ENCODE data around the gene SCYGR2. TPM values are rescaled to one million over a fixed set of nuclear protein-coding genes. Genes with fewer than 3 reads are reported as not detected.
A peak's percentile ranks its signal among the peaks of the same experiment; 100 is the strongest.

The SCYGR2 gene
- total RNA-seq, 2 donors from 2014 or later: not detected

DNA sequence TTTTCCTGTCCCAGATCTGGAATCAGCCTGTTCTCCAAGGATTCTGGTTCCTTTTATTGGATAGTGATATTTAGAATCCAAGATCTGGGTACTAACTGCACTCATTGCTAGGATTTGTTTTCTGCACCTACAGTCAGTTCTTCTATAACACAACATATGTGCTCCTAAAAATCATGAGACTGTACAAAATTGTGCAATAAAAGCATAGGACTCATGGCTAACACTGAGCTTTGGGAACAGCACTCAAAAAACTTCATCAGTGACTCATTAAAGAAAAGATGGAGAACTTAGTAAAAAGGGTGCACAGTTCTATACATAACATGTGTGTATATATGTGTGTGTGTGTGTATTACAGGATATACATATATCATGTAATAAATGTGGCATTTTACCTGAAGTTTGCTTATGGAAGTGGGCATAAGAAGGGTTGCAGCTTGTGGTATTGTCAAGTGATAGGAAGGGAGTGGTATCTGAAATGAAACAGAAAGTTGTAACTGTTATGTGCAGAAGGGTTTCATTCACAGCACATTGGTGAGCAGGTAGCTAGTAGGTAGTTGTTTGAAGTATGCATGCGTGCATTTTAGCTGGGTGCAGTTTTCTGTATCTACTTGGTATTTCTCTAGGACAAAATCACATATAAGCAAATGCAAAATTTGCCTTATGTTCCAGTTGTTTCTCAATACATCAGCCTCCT, 5.9 kb upstream of the SCYGR2 start:
- no peak overlapping the region for H3K4me3 Mint-ChIP-seq
- peaks cover 0 to 4% of the 10 kb centered on the region in 2 donors for H3K9me3 Mint-ChIP-seq
- no peak for ATAC-seq (replicated peaks in 1 of 2)
- no peaks in the 10 kb centered on the region for H3K36me3 Mint-ChIP-seq (ENCODE audit: insufficient read depth in 2 of 2)
- H3K4me1 Mint-ChIP-seq (ENCODE audit: low read depth): no peaks in the 10 kb centered on the region
- peaks cover 69% of the 10 kb centered on the region for H3K27me3 Mint-ChIP-seq (ENCODE audit: low read depth)
- no peak for DNase-seq
- no peak overlapping the region for H3K27ac Mint-ChIP-seq

DNA sequence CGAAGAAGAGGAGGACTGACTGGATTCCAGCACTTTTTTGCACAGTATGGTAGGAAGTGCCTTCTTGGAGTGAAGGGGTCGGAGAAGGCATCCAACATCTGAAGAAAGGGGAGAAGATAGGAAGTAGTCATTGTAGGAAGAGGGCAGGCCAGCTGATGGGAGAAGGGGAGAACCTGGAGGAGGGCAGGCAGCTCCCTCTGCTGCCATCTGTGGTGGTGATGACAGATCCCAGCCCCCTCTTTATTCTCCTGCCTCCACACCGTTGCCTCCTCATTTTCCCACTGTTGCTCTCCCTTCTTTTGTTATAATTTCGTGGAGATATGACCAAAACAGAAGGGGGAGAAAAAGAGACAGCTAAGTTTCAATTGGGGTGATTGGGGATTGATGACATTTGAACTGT, 2.9 kb upstream of the SCYGR2 start:
- peaks cover 40% of the 10 kb centered on the region for H3K27me3 Mint-ChIP-seq (ENCODE audit: low read depth)
- peaks cover 0 to 1% of the 10 kb centered on the region in 2 donors for H3K9me3 Mint-ChIP-seq
- DNase-seq: no peak
- H3K27ac Mint-ChIP-seq: no peak overlapping the region
- no peak overlapping the region for H3K4me3 Mint-ChIP-seq
- no peaks in the 10 kb centered on the region for H3K36me3 Mint-ChIP-seq (ENCODE audit: insufficient read depth in 2 of 2)
- ATAC-seq (replicated peaks in 1 of 2): no peak
- no peaks in the 10 kb centered on the region for H3K4me1 Mint-ChIP-seq (ENCODE audit: low read depth)

DNA sequence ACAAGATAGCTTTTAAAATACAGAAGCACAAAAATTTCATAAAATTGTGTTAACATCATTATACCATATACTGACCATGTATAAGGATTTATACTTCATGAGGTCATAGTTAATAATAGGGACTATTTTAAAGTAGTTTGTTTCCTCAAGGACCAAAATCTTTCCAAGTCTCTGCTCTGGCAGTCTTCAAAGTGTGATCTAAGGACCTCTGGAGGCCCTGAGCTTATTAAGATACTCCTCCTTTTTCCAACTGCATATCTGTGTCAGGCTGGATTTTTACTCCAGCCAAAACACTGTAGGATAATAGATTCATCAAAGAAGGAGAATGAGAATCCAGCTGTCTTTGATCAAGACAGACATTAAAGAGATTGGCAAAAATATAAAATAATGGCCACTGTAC, 1.7 kb upstream of the SCYGR2 start:
- no peaks in the 10 kb centered on the region for H3K36me3 Mint-ChIP-seq (ENCODE audit: insufficient read depth in 2 of 2)
- no peaks in the 10 kb centered on the region for H3K4me1 Mint-ChIP-seq (ENCODE audit: low read depth)
- DNase-seq (no peak), ATAC-seq (replicated peaks in 1 of 2) (no peak)
- no peak overlapping the region for H3K27ac Mint-ChIP-seq
- H3K4me3 Mint-ChIP-seq: no peak overlapping the region
- peaks cover 40% of the 10 kb centered on the region for H3K27me3 Mint-ChIP-seq (ENCODE audit: low read depth)
- no peaks in the 10 kb centered on the region for H3K9me3 Mint-ChIP-seq

DNA sequence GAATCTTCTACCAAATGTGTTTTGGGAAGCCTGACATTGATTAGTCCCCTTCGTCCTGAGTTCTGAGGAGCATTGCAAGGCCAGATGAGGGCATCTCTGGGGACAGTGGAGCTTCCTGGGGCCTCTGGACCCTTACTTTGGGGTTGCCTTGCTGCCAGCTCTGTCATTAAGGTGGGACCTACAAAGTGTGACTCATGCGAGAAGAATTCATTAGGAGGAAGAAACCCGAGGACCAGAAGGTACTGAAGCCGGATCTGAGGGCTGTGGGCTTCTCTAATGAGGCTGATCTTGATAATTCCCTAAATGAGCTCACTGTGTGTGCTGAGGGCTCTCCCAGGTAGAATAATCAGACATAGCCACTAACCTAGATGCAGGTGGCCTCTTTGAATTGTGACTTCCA, 695 bp upstream of the SCYGR2 start:
- ATAC-seq (replicated peaks in 1 of 2): no peak
- Mint-ChIP-seq H3K9me3 (no peaks in the 10 kb centered on the region), H3K4me1 (ENCODE audit: low read depth) (no peaks in the 10 kb centered on the region), H3K27ac (no peak overlapping the region), H3K4me3 (no peak overlapping the region), H3K36me3 (ENCODE audit: insufficient read depth in 2 of 2) (no peaks in the 10 kb centered on the region), H3K27me3 (ENCODE audit: low read depth) (peaks cover 44% of the 10 kb centered on the region)
- no peak for DNase-seq

DNA sequence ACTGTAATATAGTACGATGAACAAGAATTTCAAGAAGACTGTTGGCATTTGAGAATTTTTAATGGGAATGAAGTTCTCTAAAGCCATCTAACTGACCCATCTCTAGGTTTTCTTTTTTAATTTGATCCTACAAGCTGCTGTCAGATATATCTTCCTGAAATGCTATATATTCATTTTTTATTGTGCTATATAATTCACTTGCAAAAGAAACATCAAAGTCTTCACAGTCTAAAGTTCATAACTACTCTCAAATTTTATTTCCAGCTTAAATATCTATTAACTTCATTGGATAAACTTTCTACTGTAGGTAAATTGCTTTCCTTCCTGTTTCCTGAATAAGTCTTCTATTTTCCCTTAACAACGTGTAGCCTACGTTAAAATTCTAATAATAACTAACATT, 3.7 kb downstream of the SCYGR2 start:
- peaks cover 35% of the 10 kb centered on the region for H3K27me3 Mint-ChIP-seq (ENCODE audit: low read depth)
- no peaks in the 10 kb centered on the region for H3K36me3 Mint-ChIP-seq (ENCODE audit: insufficient read depth in 2 of 2)
- no peak overlapping the region for H3K4me3 Mint-ChIP-seq
- no peaks in the 10 kb centered on the region for H3K4me1 Mint-ChIP-seq (ENCODE audit: low read depth)
- DNase-seq (no peak), ATAC-seq (replicated peaks in 1 of 2) (no peak)
- H3K27ac Mint-ChIP-seq: no peak overlapping the region
- no peaks in the 10 kb centered on the region for H3K9me3 Mint-ChIP-seq

DNA sequence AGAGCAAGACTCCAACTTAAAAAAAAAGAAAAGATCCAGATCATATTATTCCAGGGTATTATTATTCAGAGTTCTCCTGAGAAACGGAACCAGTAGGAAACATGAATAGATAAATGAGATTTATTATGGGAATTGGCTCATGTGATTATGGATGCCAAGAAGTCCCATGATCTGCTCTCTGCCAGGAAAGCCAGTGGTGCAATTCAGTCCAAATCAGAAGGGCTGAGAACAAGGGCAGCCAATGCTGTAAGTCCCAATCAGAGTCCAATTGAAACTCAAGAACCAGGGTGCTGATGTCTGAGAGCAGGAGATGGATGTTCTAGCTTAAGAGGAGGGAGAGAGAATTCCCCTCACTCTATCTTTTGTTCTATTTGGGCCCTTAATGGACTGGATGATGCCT, 7.8 kb downstream of the SCYGR2 start:
- Mint-ChIP-seq H3K9me3 (no peaks in the 10 kb centered on the region), H3K4me1 (ENCODE audit: low read depth) (peaks cover 7% of the 10 kb centered on the region), H3K27me3 (ENCODE audit: low read depth) (peaks cover 54% of the 10 kb centered on the region), H3K27ac (no peak overlapping the region), H3K4me3 (no peak overlapping the region), H3K36me3 (ENCODE audit: insufficient read depth in 2 of 2) (no peaks in the 10 kb centered on the region)
- DNase-seq (no peak), ATAC-seq (replicated peaks in 1 of 2) (no peak)

DNA sequence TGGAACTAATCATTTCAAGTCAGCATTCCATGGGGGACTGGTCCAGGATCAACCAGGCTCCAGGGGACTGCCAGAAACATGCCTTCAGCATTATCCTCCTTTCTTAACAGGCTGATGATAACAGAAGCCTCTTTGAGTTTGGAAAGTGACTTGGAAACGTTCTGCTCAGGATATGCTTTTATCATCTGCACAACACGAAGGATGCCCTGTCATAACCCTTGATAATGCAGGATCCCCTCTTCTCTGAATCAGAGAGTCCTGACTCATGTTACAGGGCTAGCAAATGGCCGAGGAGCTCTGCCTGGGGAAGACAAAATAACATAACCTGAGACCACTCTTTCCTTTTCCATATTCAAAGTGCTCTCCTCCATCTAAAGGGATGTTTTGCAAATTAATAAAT, 9.2 kb downstream of the SCYGR2 start:
- peaks cover 51% of the 10 kb centered on the region for H3K27me3 Mint-ChIP-seq (ENCODE audit: low read depth)
- no peaks in the 10 kb centered on the region for H3K36me3 Mint-ChIP-seq (ENCODE audit: insufficient read depth in 2 of 2)
- H3K4me1 Mint-ChIP-seq (ENCODE audit: low read depth): peaks cover 7% of the 10 kb centered on the region
- no peak for DNase-seq
- H3K9me3 Mint-ChIP-seq: no peaks in the 10 kb centered on the region
- no peak overlapping the region for H3K4me3 Mint-ChIP-seq
- no peak for ATAC-seq (replicated peaks in 1 of 2)
- H3K27ac Mint-ChIP-seq: no peak overlapping the region

DNA sequence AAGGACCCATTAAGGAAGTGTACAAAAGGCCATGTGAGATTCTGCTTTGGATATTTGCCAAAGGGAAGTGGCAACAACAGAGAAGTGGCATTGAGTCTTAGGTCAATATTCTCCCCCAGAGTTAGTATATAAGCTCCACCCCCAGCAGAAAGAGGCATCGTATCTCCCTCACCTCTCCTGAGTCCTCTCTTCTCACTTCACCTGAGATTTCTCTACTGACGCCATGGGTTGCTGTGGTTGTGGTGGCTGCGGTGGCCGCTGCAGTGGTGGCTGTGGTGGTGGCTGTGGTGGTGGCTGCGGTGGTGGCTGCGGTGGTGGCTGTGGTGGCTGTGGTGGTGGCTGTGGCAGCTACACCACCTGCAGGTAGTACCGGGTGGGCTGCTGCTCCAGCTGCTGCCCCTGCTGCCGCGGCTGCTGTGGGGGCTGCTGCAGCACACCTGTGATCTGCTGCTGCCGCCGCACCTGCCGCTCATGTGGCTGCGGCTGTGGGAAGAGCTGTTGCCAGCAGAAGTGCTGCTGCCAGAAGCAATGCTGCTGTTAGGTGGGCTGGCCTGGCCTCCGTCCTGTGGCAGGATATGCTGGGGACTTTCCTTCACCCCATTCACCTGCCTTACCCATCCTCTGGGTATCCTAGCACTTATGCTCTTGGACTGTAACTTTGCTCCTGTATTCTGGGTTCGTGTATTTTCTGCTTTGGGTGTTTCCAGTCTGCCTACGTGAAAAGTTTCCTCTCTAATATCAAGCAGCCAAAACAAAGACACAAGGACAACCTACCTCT, 10.1 kb downstream of the SCYGR2 start:
- DNase-seq: peak in 1 of 2 donors; percentile 5
- peaks cover 7% of the 10 kb centered on the region for H3K4me1 Mint-ChIP-seq (ENCODE audit: low read depth)
- H3K36me3 Mint-ChIP-seq (ENCODE audit: insufficient read depth in 2 of 2): no peaks in the 10 kb centered on the region
- peaks cover 44% of the 10 kb centered on the region for H3K27me3 Mint-ChIP-seq (ENCODE audit: low read depth)
- H3K9me3 Mint-ChIP-seq: no peaks in the 10 kb centered on the region
- H3K4me3 Mint-ChIP-seq: no peak overlapping the region
- H3K27ac Mint-ChIP-seq: peak overlapping the region; percentile 81
- peak in 1 of 2 donors; percentile 36 for ATAC-seq (replicated peaks in 1 of 2)

DNA sequence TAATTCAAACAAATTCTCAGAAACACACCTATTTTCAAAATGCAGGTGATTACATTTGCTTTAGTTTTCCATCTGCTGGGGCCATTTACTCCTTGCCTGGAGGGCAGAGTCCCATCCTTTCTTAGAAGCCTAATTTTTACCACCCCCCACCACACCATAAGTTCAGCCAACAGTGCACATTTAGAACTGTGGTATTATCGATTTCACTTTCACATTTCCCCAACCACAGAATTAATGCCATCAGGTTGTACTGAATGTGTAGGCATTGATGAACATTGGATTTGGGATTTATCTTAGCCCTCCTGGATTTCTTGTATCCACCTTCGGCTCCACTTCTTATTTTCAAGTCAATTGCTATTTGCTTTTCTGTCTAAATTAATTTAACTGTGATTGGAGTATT, 11.4 kb downstream of the SCYGR2 start:
- ATAC-seq (replicated peaks in 1 of 2): no peak
- Mint-ChIP-seq H3K27me3 (ENCODE audit: low read depth) (peaks cover 45% of the 10 kb centered on the region), H3K4me3 (no peak overlapping the region), H3K9me3 (no peaks in the 10 kb centered on the region), H3K36me3 (ENCODE audit: insufficient read depth in 2 of 2) (no peaks in the 10 kb centered on the region), H3K4me1 (ENCODE audit: low read depth) (peaks cover 7% of the 10 kb centered on the region), H3K27ac (no peak overlapping the region)
- DNase-seq: no peak

DNA sequence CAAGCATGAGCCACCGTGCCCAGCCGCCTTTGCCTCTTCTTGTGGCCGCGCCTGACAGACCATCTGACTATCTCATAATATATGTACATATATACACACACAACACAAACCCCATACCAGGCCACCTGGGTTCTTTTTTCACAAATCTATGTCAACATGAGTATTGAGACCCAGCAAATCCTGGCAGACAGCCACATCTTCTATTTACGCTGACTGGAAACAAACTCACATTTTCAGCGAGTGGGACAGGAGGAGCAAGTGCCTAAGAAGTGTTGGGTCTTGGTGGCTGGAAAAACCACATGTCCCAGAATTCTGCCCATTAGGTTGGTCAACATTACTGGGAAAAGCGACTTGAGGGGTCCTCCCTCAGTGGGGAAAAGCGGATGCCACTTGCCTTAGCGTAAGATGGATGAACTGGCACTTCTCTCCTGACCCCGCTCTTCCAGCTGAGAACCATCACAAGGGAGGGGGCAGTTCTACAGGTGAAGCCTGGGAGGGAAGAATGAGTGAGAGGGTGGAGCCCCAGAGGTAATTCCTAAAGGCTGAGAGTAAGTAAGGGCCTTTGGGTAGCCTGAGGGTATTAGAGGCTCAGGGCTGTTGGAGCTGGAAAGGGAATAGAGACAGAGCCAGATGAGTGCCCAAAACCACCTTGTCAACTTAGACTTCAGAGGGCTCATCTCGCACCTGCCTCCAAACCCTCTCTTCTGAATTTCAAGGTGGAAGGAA, 14.0 kb downstream of the SCYGR2 start:
- ATAC-seq (replicated peaks in 1 of 2) (no peak), DNase-seq (no peak)
- Mint-ChIP-seq H3K27me3 (ENCODE audit: low read depth) (peaks cover 47% of the 10 kb centered on the region), H3K27ac (no peak overlapping the region), H3K36me3 (ENCODE audit: insufficient read depth in 2 of 2) (no peaks in the 10 kb centered on the region), H3K4me1 (ENCODE audit: low read depth) (peaks cover 7% of the 10 kb centered on the region), H3K9me3 (no peaks in the 10 kb centered on the region), H3K4me3 (no peak overlapping the region)

DNA sequence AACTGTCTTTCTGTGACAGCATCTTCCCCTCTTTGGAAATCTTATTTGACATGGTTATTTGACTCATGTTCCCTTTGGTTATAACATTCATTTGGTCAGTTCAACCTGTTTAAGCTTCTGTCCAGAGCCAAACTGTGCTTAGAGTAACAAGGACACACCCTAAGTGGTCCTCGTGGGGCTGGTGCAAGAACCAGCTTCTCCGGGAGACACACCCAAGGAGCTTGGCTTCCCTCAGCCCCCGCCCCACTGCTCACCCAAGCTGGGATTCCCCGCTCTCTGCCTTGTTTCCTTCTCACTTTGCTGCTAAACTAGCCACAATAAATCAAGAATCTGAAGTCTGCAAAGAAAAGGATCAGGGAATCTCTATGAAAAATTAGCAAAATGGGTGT, 14.6 kb downstream of the SCYGR2 start:
- no peaks in the 10 kb centered on the region for H3K36me3 Mint-ChIP-seq (ENCODE audit: insufficient read depth in 2 of 2)
- DNase-seq (no peak), ATAC-seq (replicated peaks in 1 of 2) (no peak)
- peaks cover 47% of the 10 kb centered on the region for H3K27me3 Mint-ChIP-seq (ENCODE audit: low read depth)
- no peak overlapping the region for H3K4me3 Mint-ChIP-seq
- no peaks in the 10 kb centered on the region for H3K9me3 Mint-ChIP-seq
- H3K4me1 Mint-ChIP-seq (ENCODE audit: low read depth): peaks cover 3% of the 10 kb centered on the region
- no peak overlapping the region for H3K27ac Mint-ChIP-seq

DNA sequence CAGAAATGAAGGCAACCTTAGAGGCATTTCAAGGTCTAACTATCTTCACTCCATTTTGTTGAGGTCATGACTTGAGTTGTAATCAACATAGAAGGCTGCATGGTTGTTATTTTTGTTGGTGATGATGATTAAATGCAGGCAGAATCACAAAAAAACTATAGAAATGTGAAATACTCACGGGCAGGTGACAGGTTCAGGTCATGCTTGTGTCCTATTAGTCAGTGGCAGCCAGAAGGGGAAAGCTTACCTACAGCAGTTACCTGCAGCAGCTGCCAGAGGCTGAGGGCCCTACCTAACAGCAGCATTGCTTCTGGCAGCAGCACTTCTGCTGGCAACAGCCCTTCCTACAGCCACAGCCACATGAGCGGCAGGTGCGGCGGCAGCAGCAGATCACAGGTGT, 15.6 kb downstream of the SCYGR2 start:
- Mint-ChIP-seq H3K27ac (no peak overlapping the region), H3K27me3 (ENCODE audit: low read depth) (peaks cover 40% of the 10 kb centered on the region), H3K36me3 (ENCODE audit: insufficient read depth in 2 of 2) (no peaks in the 10 kb centered on the region), H3K4me3 (no peak overlapping the region), H3K4me1 (ENCODE audit: low read depth) (no peaks in the 10 kb centered on the region), H3K9me3 (no peaks in the 10 kb centered on the region)
- DNase-seq (no peak), ATAC-seq (replicated peaks in 1 of 2) (no peak)

DNA sequence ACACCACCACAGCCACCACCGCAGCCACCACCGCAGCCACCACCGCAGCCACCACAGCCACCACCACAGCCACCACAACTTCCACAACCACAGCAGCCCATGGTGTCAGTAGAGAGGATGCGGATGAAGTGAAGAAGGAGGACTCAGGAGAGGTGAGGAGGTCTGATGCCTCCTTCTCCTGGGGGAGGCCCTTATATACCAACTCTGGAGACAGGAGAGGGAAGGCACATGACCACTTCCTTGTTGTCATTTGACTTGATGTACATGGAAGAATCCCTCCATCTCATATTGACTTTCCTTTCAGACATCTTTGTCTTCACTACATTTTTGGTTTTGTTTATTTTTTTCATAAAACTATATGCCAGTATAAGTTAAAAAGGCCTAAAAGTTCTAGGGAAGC, 16.0 kb downstream of the SCYGR2 start, which contains the start of gene SCYGR3:
Gene SCYGR3, minus strand, starts transcription at position 101 of the 400 bp plus-strand sequence. Its CDS starts 0 bp downstream, at position 101.
- ATAC-seq (replicated peaks in 1 of 2) (no peak), DNase-seq (no peak)
- no peaks in the 10 kb centered on the region for H3K4me1 Mint-ChIP-seq (ENCODE audit: low read depth)
- H3K4me3 Mint-ChIP-seq: no peak within 1 kb of the TSS
- H3K27me3 Mint-ChIP-seq (ENCODE audit: low read depth): peaks cover 35% of the 10 kb centered on the region
- H3K36me3 Mint-ChIP-seq (ENCODE audit: insufficient read depth in 2 of 2): no peaks in the 10 kb centered on the region
- no peaks in the 10 kb centered on the region for H3K9me3 Mint-ChIP-seq
- H3K27ac Mint-ChIP-seq: no peak within 1 kb of the TSS

Data from activated T-cell treated with anti-CD3 and anti-CD28 coated beads, Interleukin-2, amount 50 U/mL, for 72 hours (primary cell).